ENCODE measurements around the gene PIGK. TPM values are rescaled to one million over a fixed set of nuclear protein-coding genes. Genes with fewer than 3 reads are reported as not detected.

The PIGK gene
- total RNA-seq, 2 experiments from 2014 or later, result 8.6 to 17.4 TPM

DNA sequence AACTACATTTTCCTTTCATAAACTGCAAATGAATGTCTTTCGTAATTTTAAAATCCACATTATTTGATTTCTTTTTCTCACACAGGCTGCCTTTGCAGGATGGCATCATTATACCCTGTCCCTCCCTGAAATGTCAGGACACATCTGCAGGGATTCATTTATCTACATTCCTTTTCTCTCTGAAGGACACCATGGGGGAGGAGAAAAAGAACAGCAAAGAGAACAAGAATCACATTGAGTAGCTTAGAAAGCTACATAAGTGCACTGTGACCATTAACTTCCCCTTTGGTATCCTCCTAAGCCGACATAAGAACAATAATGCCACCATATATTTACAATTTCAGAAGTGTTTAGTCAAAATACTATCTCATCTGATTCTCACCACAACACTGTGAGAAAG, 129.5 kb downstream of the PIGK start:
- no peaks in the 10 kb centered on the region for H3K79me2 ChIP-seq (ENCODE audit: insufficient read depth, low read depth, low read length)
- H2AFZ ChIP-seq (ENCODE audit: low read length), result no peak overlapping the region
- H3K4me1 ChIP-seq (ENCODE audit: insufficient read depth, low read length, poor library complexity, severe bottlenecking), result no peaks in the 10 kb centered on the region
- H3K9me2 ChIP-seq (ENCODE audit: insufficient read depth, low read length), result no peaks in the 10 kb centered on the region
- TF ChIP-seq EZH2phosphoT487 (IDR thresholded peaks at IDR 0.05; ENCODE audit: borderline replicate concordance, low read depth, low read length) (no peak), CTCF (conservative IDR thresholded peaks at IDR 0.05; ENCODE audit: low read length) (no peak)
- no TSS peak for BruUV-seq (replicated peaks)
- CTCF ChIA-PET (ENCODE audit: unreplicated experiment), result no interaction called here
- H3K27ac ChIP-seq (ENCODE audit: low read depth, low read length, poor library complexity, severe bottlenecking), result no peak overlapping the region
- no peaks in the 10 kb centered on the region for H4K20me1 ChIP-seq (ENCODE audit: insufficient read depth, low read length)
- H3K9me3 ChIP-seq (ENCODE audit: low read length), result no peaks in the 10 kb centered on the region
- no peak for DNase-seq (ENCODE audit: low spot score)
- POLR2A ChIA-PET, result interaction anchor here (0.9 kb wide), 1 partner anchor 12 kb away, joined by 3 read pairs; no protein-coding TSS in a partner anchor
- H3K4me3 ChIP-seq (ENCODE audit: low read depth, low read length, poor library complexity, severe bottlenecking), result no peak overlapping the region
- no peaks in the 10 kb centered on the region for H3K36me3 ChIP-seq (ENCODE audit: insufficient read depth, low read length)
- H3K4me2 ChIP-seq (ENCODE audit: low read length), result no peak overlapping the region
- intact Hi-C loops (cut with micrococcal nuclease; ENCODE audit: unreplicated experiment), result no loop called here

DNA sequence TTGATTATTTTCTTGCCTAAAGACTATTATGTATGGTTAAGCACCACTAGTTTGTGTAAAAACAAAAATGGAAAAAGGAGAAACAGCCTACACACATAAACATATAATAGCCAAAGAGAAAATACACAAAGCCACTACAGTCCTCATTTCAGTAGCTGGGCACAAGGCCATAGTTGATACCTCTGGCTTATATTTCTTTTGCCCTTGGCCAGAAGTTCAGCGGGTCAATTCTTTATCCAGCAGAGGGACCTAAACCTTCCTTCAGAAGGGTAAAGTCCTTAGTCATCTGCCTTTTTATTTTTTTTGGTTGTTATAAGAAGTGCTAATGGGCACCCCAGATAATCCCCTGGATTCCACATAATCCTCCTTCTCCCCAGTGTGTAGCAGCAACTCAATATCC, 134.1 kb downstream of the PIGK start:
- Histone ChIP-seq H3K36me3 (ENCODE audit: insufficient read depth, low read length) (no peaks in the 10 kb centered on the region), H2AFZ (ENCODE audit: low read length) (no peak overlapping the region), H4K20me1 (ENCODE audit: insufficient read depth, low read length) (no peaks in the 10 kb centered on the region), H3K9me3 (ENCODE audit: low read length) (no peaks in the 10 kb centered on the region), H3K27ac (ENCODE audit: low read depth, low read length, poor library complexity, severe bottlenecking) (no peak overlapping the region), H3K4me1 (ENCODE audit: insufficient read depth, low read length, poor library complexity, severe bottlenecking) (no peaks in the 10 kb centered on the region), H3K4me3 (ENCODE audit: low read depth, low read length, poor library complexity, severe bottlenecking) (no peak overlapping the region), H3K4me2 (ENCODE audit: low read length) (no peak overlapping the region), H3K79me2 (ENCODE audit: insufficient read depth, low read depth, low read length) (no peaks in the 10 kb centered on the region), H3K9me2 (ENCODE audit: insufficient read depth, low read length) (no peaks in the 10 kb centered on the region)
- intact Hi-C loops (cut with micrococcal nuclease; ENCODE audit: unreplicated experiment), result no loop called here
- no TSS peak for BruUV-seq (replicated peaks)
- POLR2A ChIA-PET, result no interaction called here
- no peak for TF ChIP-seq CTCF (conservative IDR thresholded peaks at IDR 0.05; ENCODE audit: low read length)
- TF ChIP-seq EZH2phosphoT487 (IDR thresholded peaks at IDR 0.05; ENCODE audit: borderline replicate concordance, low read depth, low read length), result no peak
- CTCF ChIA-PET (ENCODE audit: unreplicated experiment), result interaction anchor here (0.8 kb wide), 1 partner anchor 431 kb away, joined by 4 read pairs; no protein-coding TSS in a partner anchor
- no peak for DNase-seq (ENCODE audit: low spot score)

- Histone ChIP-seq H3K36me3 (ENCODE audit: insufficient read depth, low read length) (no peaks in the 10 kb centered on the region), H3K79me2 (ENCODE audit: insufficient read depth, low read depth, low read length) (no peaks in the 10 kb centered on the region), H3K9me2 (ENCODE audit: insufficient read depth, low read length) (no peaks in the 10 kb centered on the region), H3K4me1 (ENCODE audit: insufficient read depth, low read length, poor library complexity, severe bottlenecking) (no peaks in the 10 kb centered on the region), H3K4me2 (ENCODE audit: low read length) (no peak overlapping the region), H3K9me3 (ENCODE audit: low read length) (no peaks in the 10 kb centered on the region), H2AFZ (ENCODE audit: low read length) (no peak overlapping the region), H4K20me1 (ENCODE audit: insufficient read depth, low read length) (no peaks in the 10 kb centered on the region), H3K4me3 (ENCODE audit: low read depth, low read length, poor library complexity, severe bottlenecking) (no peak overlapping the region), H3K27ac (ENCODE audit: low read depth, low read length, poor library complexity, severe bottlenecking) (no peak overlapping the region)
- no peak for TF ChIP-seq CTCF (conservative IDR thresholded peaks at IDR 0.05; ENCODE audit: low read length)
- DNase-seq (ENCODE audit: low spot score), result no peak
- intact Hi-C loops (cut with micrococcal nuclease; ENCODE audit: unreplicated experiment), result no loop called here
- CTCF ChIA-PET (ENCODE audit: unreplicated experiment), result interaction anchor here (0.8 kb wide), 1 partner anchor 431 kb away, joined by 4 read pairs; no protein-coding TSS in a partner anchor
- no TSS peak for BruUV-seq (replicated peaks)
- POLR2A ChIA-PET, result no interaction called here
These were observed 134.8 kb downstream of the PIGK start for GRCh38 chr1:77084457-77084856.
